Measurements from ENCODE around the gene TOB2.

The TOB2 gene

GRCh38 chr22:41446639-41447434 is at the start of gene TOB2:
TOB2 (minus strand) TSS chr22:41446801; CDS start chr22:41437345, 9,456 bp downstream.
- no peak for DNase-seq (ENCODE audit: insufficient read length, low spot score)
- FAIRE-seq, result no peak
- no peak for TF ChIP-seq CTCF (IDR thresholded peaks at IDR 0.05; ENCODE audit: insufficient read depth, missing control alignments)

- no peak for FAIRE-seq
- TF ChIP-seq CTCF (IDR thresholded peaks at IDR 0.05; ENCODE audit: insufficient read depth, missing control alignments), result no peak
- no peak for DNase-seq (ENCODE audit: insufficient read length, low spot score)
Observed at GRCh38 chr22:41491374-41492100, 44.9 kb upstream of the TOB2 start.

GRCh38 chr22:41488596-41489385 is 42.2 kb upstream of the TOB2 start:
- no peak for TF ChIP-seq CTCF (IDR thresholded peaks at IDR 0.05; ENCODE audit: insufficient read depth, missing control alignments)
- DNase-seq (ENCODE audit: insufficient read length, low spot score), result no peak
- FAIRE-seq, result no peak

- TF ChIP-seq CTCF (IDR thresholded peaks at IDR 0.05; ENCODE audit: insufficient read depth, missing control alignments), result no peak
- no peak for DNase-seq (ENCODE audit: insufficient read length, low spot score)
- FAIRE-seq, result no peak
Observed at GRCh38 chr22:41488076-41488475, 41.5 kb upstream of the TOB2 start.

GRCh38 chr22:41487037-41487935 is 40.7 kb upstream of the TOB2 start:
- no peak for TF ChIP-seq CTCF (IDR thresholded peaks at IDR 0.05; ENCODE audit: insufficient read depth, missing control alignments)
- no peak for FAIRE-seq
- DNase-seq (ENCODE audit: insufficient read length, low spot score), result no peak

- FAIRE-seq (no peak), DNase-seq (ENCODE audit: insufficient read length, low spot score) (no peak)
- TF ChIP-seq CTCF (IDR thresholded peaks at IDR 0.05; ENCODE audit: insufficient read depth, missing control alignments), result no peak
Observed at GRCh38 chr22:41485033-41485432, 38.4 kb upstream of the TOB2 start.

Data from D721Med (cell line).